Endothelial cell of umbilical vein (primary cell): ENCODE data around the gene TCF7L2. TPM values are rescaled to one million over a fixed set of nuclear protein-coding genes. Genes with fewer than 3 reads are reported as not detected.

Experiments
- BruUV-seq: library from RNA; stranded (reverse); fragments of 400-500 nt; replicated peaks from 2 replicates; lab custom pipeline; 2021; lab: Mats Ljungman, UMichigan
- CTCF ChIA-PET: fragments of 300-600, 350-600 bp; sonication (Branson Sonifier 250); formaldehyde crosslinking; loops from one replicate; lab custom pipeline; 2021; ENCODE audit warnings: antibody characterized with exemption, inconsistent platforms; lab: Charles Lee
- POLR2A ChIA-PET: fragments of 300-600, 350-600 bp; sonication (Branson Sonifier 250); formaldehyde crosslinking; loops from one replicate; lab custom pipeline; 2021; ENCODE audit warnings: antibody characterized with exemption, inconsistent platforms; lab: Charles Lee
- DNase-seq: peaks from one replicate; pipeline ENCODE4 v3.0.0-alpha.2; 2011; ENCODE audit warnings: low read depth, low spot score
- FAIRE-seq: peaks from 2 replicates; lab custom pipeline; 2011; peaks lifted over from hg19 to GRCh38; lab: Jason Lieb, UNC
- H2AFZ ChIP-seq: 2 replicates; pipeline ENCODE4 v1.6.0; 2012; ENCODE audit warnings: low read depth, low read length, control low read depth, inconsistent platforms
- H3K27ac ChIP-seq: 2 replicates; pipeline ENCODE4 v1.5.1; 2011; ENCODE audit warnings: low read depth, mild to moderate bottlenecking, control low read depth, low read length, moderate library complexity; ENCODE audit not compliant: insufficient read depth
- H3K27me3 ChIP-seq, 2 experiments: 2 replicates each; pipeline versions ENCODE4 v1.6.0 to v1.6.1; 2011; ENCODE audit warnings: low read length in 2 of 2, mixed read lengths in 1 of 2; ENCODE audit not compliant: control insufficient read depth in 2 of 2, insufficient read depth in 2 of 2
- H3K36me3 ChIP-seq, 2 experiments: 2 replicates in 1 of 2; 3 replicates in 1 of 2; pipeline ENCODE4 v1.5.1; 2011; ENCODE audit warnings: low read length in 2 of 2, mild to moderate bottlenecking in 1 of 2, moderate library complexity in 1 of 2; ENCODE audit not compliant: control insufficient read depth in 2 of 2, insufficient read depth in 2 of 2; ENCODE audit errors: extremely low read depth in 1 of 2
- H3K4me1 ChIP-seq: 3 replicates; pipeline ENCODE4 v1.5.1; 2011; ENCODE audit warnings: mild to moderate bottlenecking, low read length; ENCODE audit not compliant: control insufficient read depth, insufficient read depth; ENCODE audit errors: extremely low read depth
- H3K4me2 ChIP-seq: 2 replicates; pipeline ENCODE4 v1.6.1; 2011; ENCODE audit warnings: low read length, control low read depth, mixed read lengths; ENCODE audit not compliant: insufficient read depth
- H3K4me3 ChIP-seq, 3 experiments: fragments of 200-600 bp in 1 of 3; sonication (generic), shearing (Covaris generic) in 1 of 3; replicated peaks in 1 of 3; 2 replicates each; pipeline ENCODE4 v1.5.1; 2011 to 2016; ENCODE audit warnings: control low read depth in 3 of 3, low read length in 3 of 3, mild to moderate bottlenecking in 2 of 3, inconsistent platforms in 1 of 3, low read depth in 1 of 3, moderate library complexity in 1 of 3; ENCODE audit not compliant: insufficient read depth in 1 of 3
- H3K79me2 ChIP-seq: 2 replicates; pipeline ENCODE4 v1.6.0; 2012; ENCODE audit warnings: low read length, inconsistent platforms; ENCODE audit not compliant: control insufficient read depth, insufficient read depth
- H3K9ac ChIP-seq: replicated peaks from 2 replicates; pipeline ENCODE3; 2011; ENCODE audit warnings: low read length, control low read depth; ENCODE audit not compliant: insufficient read depth; ENCODE audit errors: extremely low read depth
- H3K9me1 ChIP-seq: replicated peaks from 3 replicates; pipeline ENCODE4 v1.6.0; 2011; ENCODE audit warnings: mild to moderate bottlenecking, low read length; ENCODE audit not compliant: control insufficient read depth, insufficient read depth; ENCODE audit errors: extremely low read depth
- H3K9me3 ChIP-seq: replicated peaks from 2 replicates; pipeline ENCODE4 v1.5.1; 2012; ENCODE audit warnings: low read length, inconsistent platforms; ENCODE audit not compliant: control insufficient read depth, insufficient read depth
- H4K20me1 ChIP-seq: replicated peaks from 2 replicates; pipeline ENCODE3; 2011; ENCODE audit warnings: mild to moderate bottlenecking, low read length; ENCODE audit not compliant: control insufficient read depth, insufficient read depth; ENCODE audit errors: extremely low read depth
- EZH2 ChIP-seq: IDR thresholded peaks from 2 replicates; pipeline ENCODE4 v1.6.1; 2012; ENCODE audit warnings: borderline replicate concordance, low read depth, mild to moderate bottlenecking, moderate library complexity, low read length, inconsistent platforms; ENCODE audit not compliant: severe bottlenecking
- FOS ChIP-seq: IDR thresholded peaks from 2 replicates; pipeline ENCODE4 v1.6.1; 2011; ENCODE audit warnings: mild to moderate bottlenecking, low read length, moderate library complexity, borderline replicate concordance; ENCODE audit not compliant: insufficient read depth
- GATA2 ChIP-seq: IDR thresholded peaks from 2 replicates; pipeline ENCODE4 v1.7.0; 2011; ENCODE audit warnings: low read depth, mild to moderate bottlenecking, moderate library complexity, mixed read lengths, low read length; ENCODE audit not compliant: insufficient read length, insufficient read depth
- JUN ChIP-seq: IDR thresholded peaks from 2 replicates; pipeline ENCODE4 v1.6.1; 2011; ENCODE audit warnings: borderline replicate concordance, low read depth; ENCODE audit not compliant: insufficient read length, insufficient read depth
- MYC ChIP-seq: IDR thresholded peaks from one replicate; pipeline ENCODE4 v1.6.1; 2011; ENCODE audit warnings: mild to moderate bottlenecking, low read depth, low read length
- POLR2A ChIP-seq: IDR thresholded peaks from 2 replicates; pipeline ENCODE4 v1.6.1; 2012; ENCODE audit warnings: low read depth, mild to moderate bottlenecking, control low read depth, low read length
- POLR2AphosphoS5 ChIP-seq: IDR thresholded peaks from 2 replicates; pipeline ENCODE4 v1.6.1; 2012; ENCODE audit warnings: low read depth, mild to moderate bottlenecking, control low read depth, low read length, moderate library complexity; ENCODE audit not compliant: insufficient read depth
- dilution Hi-C: fragments of 300-500 bp; cut with MboI; formaldehyde crosslinking; loops from one replicate; pipeline ENCODE4 v1.15.0; 2019; ENCODE audit warnings: low sequenced_read_pairs; ENCODE audit not compliant: extremely low pct_ligation_motif_present
- intact Hi-C: fragments of 100-400 bp; cut with micrococcal nuclease; formaldehyde crosslinking; loops from one replicate; pipeline ENCODE4 v1.10.0; 2022
- polyA plus RNA-seq, 4 experiments: library from polyadenylated mRNA; depleted of rRNA in 3 of 4; stranded (reverse) in 3 of 4; unstranded in 1 of 4; fragments of >200 nt; gene quantifications; 2 replicates each; pipeline versions ENCODE4 v1.2.1 to v1.2.3, GENCODE V29; 2011 to 2012; ENCODE audit warnings: missing spikeins in 1 of 4
- total RNA-seq: library from RNA; stranded (reverse); gene quantifications from 2 replicates; pipeline ENCODE4 v1.2.3, GENCODE V29; 2021
- TF ChIP-seq, protein P1 (sequence below), 2 donors: IDR thresholded peaks; 1 replicate in 1 of 2; 2 replicates in 1 of 2; pipeline ENCODE4 v1.5.1; 2011; ENCODE audit warnings: low read length in 2 of 2, mild to moderate bottlenecking in 2 of 2, moderate library complexity in 2 of 2, control low read depth in 1 of 2, inconsistent platforms in 1 of 2, low read depth in 1 of 2; ENCODE audit not compliant: insufficient read depth in 1 of 2; ENCODE audit errors: extremely low read depth in 1 of 2
- TF ChIP-seq, protein P2 (sequence below): IDR thresholded peaks from 2 replicates; pipeline ENCODE4 v1.6.1; 2011; ENCODE audit not compliant: insufficient read depth, insufficient read length

Gene TCF7L2
- total and polyA plus RNA-seq, 2 donors (not counting 3 experiments of a cell fraction or from before 2014, with no cell fraction given): 9.9 to 21.8 TPM

DNA sequence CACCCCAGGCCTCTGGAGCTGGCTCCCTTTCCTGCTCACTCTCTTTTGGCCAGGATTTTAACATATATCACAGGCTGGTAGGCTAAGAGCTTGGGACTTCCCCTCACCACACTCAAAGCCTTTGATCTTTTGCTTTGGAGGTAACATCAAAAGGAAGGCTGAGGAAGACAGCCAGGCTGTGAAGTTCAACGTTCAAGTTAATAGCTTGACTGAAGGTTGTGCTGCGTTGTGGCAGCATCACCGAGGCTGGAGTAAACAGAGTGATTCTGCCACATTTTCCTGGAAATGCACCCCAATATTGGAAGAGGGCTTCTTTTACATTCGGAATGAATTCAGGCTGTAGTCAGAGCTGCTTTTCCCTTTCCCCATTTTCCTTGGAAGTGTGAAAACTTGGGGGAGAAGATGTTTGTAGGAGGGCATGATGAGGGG, 57.3 kb downstream of the TCF7L2 start:
- no TSS peak for BruUV-seq
- H2AFZ ChIP-seq: no peak overlapping the region
- POLR2A ChIA-PET: no interaction called here
- no peak for TF ChIP-seq EZH2
- no peak for TF ChIP-seq GATA2
- TF ChIP-seq POLR2A: no peak
- no peak for TF ChIP-seq MYC
- no peak for TF ChIP-seq JUN
- TF ChIP-seq, protein P1, sequence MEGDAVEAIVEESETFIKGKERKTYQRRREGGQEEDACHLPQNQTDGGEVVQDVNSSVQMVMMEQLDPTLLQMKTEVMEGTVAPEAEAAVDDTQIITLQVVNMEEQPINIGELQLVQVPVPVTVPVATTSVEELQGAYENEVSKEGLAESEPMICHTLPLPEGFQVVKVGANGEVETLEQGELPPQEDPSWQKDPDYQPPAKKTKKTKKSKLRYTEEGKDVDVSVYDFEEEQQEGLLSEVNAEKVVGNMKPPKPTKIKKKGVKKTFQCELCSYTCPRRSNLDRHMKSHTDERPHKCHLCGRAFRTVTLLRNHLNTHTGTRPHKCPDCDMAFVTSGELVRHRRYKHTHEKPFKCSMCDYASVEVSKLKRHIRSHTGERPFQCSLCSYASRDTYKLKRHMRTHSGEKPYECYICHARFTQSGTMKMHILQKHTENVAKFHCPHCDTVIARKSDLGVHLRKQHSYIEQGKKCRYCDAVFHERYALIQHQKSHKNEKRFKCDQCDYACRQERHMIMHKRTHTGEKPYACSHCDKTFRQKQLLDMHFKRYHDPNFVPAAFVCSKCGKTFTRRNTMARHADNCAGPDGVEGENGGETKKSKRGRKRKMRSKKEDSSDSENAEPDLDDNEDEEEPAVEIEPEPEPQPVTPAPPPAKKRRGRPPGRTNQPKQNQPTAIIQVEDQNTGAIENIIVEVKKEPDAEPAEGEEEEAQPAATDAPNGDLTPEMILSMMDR (IDR thresholded peaks at IDR 0.05; ENCODE audit: extremely low read depth in 1 of 2, insufficient read depth in 1 of 2, low read depth in 1 of 2, low read length in 2 of 2): no peak
- TF ChIP-seq, protein P2, sequence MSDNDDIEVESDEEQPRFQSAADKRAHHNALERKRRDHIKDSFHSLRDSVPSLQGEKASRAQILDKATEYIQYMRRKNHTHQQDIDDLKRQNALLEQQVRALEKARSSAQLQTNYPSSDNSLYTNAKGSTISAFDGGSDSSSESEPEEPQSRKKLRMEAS: no peak
- no peak for TF ChIP-seq POLR2AphosphoS5
- no peak for TF ChIP-seq FOS
- no peak for FAIRE-seq
- CTCF ChIA-PET: no interaction called here
- dilution Hi-C loops (no loop called here), intact Hi-C loops (no loop called here)
- no peak overlapping the region for H3K9ac ChIP-seq
- no peaks in the 10 kb centered on the region for H3K9me1 ChIP-seq
- no peak overlapping the region for H3K4me2 ChIP-seq
- H3K36me3 ChIP-seq: no peaks in the 10 kb centered on the region
- no peaks in the 10 kb centered on the region for H3K4me1 ChIP-seq
- H4K20me1 ChIP-seq: no peaks in the 10 kb centered on the region
- H3K9me3 ChIP-seq: no peaks in the 10 kb centered on the region
- no peak overlapping the region for H3K27ac ChIP-seq
- H3K27me3 ChIP-seq: no peaks in the 10 kb centered on the region
- H3K79me2 ChIP-seq: peaks cover 5% of the 10 kb centered on the region
- no peak overlapping the region for H3K4me3 ChIP-seq
- DNase-seq: no peak
